Testis (tissue), 3 donors: ENCODE data around the gene TEN1. TPM values are rescaled to one million over a fixed set of nuclear protein-coding genes. Genes with fewer than 3 reads are reported as not detected.

Source experiments
- DNase-seq: peaks from one replicate; pipeline ENCODE4 v3.0.0-alpha.2; 2019
- H3K27ac ChIP-seq, 2 donors: fragments of 200-600 bp; sonication (generic); one replicate each; pipeline ENCODE4 v1.5.1; 2019
- H3K27me3 ChIP-seq: fragments of 200-600 bp; sonication (generic); one replicate; pipeline ENCODE4 v1.5.1; 2019
- H3K36me3 ChIP-seq: fragments of 200-600 bp; sonication (generic); one replicate; pipeline ENCODE4 v1.5.1; 2017; ENCODE audit warnings: low read depth; ENCODE audit errors: missing control alignments
- H3K4me1 ChIP-seq: fragments of 200-600 bp; sonication (generic); one replicate; pipeline ENCODE4 v1.5.1; 2019
- H3K4me3 ChIP-seq, 2 donors: fragments of 200-600 bp; sonication (generic); one replicate each; pipeline ENCODE4 v1.5.1; 2017 to 2019
- H3K9me3 ChIP-seq: fragments of 200-600 bp; sonication (generic); one replicate; pipeline ENCODE4 v1.5.1; 2017
- CTCF ChIP-seq, 3 experiments: fragments of 450-650 bp in 2 of 3; fragments of 200-600 bp in 1 of 3; sonication (generic) in 1 of 3; IDR thresholded peaks; one replicate each; pipeline ENCODE4 v1.5.1; 2016 to 2019; ENCODE audit warnings: antibody characterized with exemption in 3 of 3, mild to moderate bottlenecking in 2 of 3, moderate library complexity in 1 of 3
- POLR2A ChIP-seq: fragments of 450-650 bp; IDR thresholded peaks from one replicate; pipeline ENCODE4 v1.6.1; 2017; ENCODE audit warnings: antibody characterized with exemption, mild to moderate bottlenecking, moderate library complexity
- WGBS, 2 donors: methylation state at CpG; one replicate each; pipeline ENCODE4 v1.1.5; 2018; 5-methylcytosine and 5-hydroxymethylcytosine counted together
- intact Hi-C: fragments of 100-400 bp; cut with DNase I; formaldehyde crosslinking; loops from one replicate; pipeline ENCODE4 v1.15.1; 2023; ENCODE audit warnings: low total_unique reads
- polyA plus RNA-seq: library from polyadenylated mRNA; stranded (reverse); fragments of 350-450 nt; fragmentation: Illumina TruSeq; extraction: RNeasy Lipid Tissue Mini Kit (QIAGEN cat#74804); gene quantifications from one replicate; pipeline ENCODE4 v1.2.3, GENCODE V29; 2014; ENCODE audit warnings: low read depth, low replicate concordance; ENCODE audit not compliant: insufficient read depth
- total RNA-seq, 2 donors: library from RNA; depleted of rRNA; stranded (reverse); fragments of >200 nt; gene quantifications; one replicate each; pipeline ENCODE4 v1.2.3, GENCODE V29; 2016

Gene TEN1
- total and polyA plus RNA-seq, 3 donors from 2014 or later = 15.4 to 19.5 (median 17.8) TPM

- Histone ChIP-seq H3K36me3 (no peaks in the 10 kb centered on the region), H3K9me3 (no peaks in the 10 kb centered on the region), H3K4me1 (peaks cover 22% of the 10 kb centered on the region), H3K4me3 (no peak overlapping the region), H3K27me3 (no peaks in the 10 kb centered on the region), H3K27ac (no peak overlapping the region)
- no peak for DNase-seq
- intact Hi-C loops = no loop called here
- TF ChIP-seq POLR2A (no peak), CTCF (IDR thresholded peaks at IDR 0.05) (no peak)
- WGBS, 2 donors = 88 to 91% methylated on average over 5 of the region's 5 CpGs
Measured at GRCh38 chr17:75994802-75995370, 15.8 kb downstream of the TEN1 start.

- H3K9me3 ChIP-seq = no peaks in the 10 kb centered on the region
- H3K27ac ChIP-seq = no peak overlapping the region
- H3K27me3 ChIP-seq = no peaks in the 10 kb centered on the region
- H3K4me1 ChIP-seq = peaks cover 28% of the 10 kb centered on the region
- WGBS, 2 donors = 80 to 98% methylated on average over 2 to 7 of the region's 7 CpGs
- H3K36me3 ChIP-seq = no peaks in the 10 kb centered on the region
- DNase-seq = no peak
- no peak overlapping the region for H3K4me3 ChIP-seq
- intact Hi-C loops = no loop called here
- TF ChIP-seq CTCF (IDR thresholded peaks at IDR 0.05) (no peak), POLR2A (no peak)
Measured at GRCh38 chr17:75995385-75995925, 16.4 kb downstream of the TEN1 start.

GRCh38 chr17:75996665-75997590 lies 17.9 kb downstream of the TEN1 start:
- Histone ChIP-seq H3K4me1 (peaks cover 33% of the 10 kb centered on the region), H3K27me3 (no peaks in the 10 kb centered on the region), H3K4me3 (no peak overlapping the region), H3K36me3 (no peaks in the 10 kb centered on the region), H3K9me3 (no peaks in the 10 kb centered on the region), H3K27ac (peak overlapping the region; percentile 47 to 64)
- intact Hi-C loops = no loop called here
- no peak for TF ChIP-seq POLR2A
- TF ChIP-seq CTCF (IDR thresholded peaks at IDR 0.05) = no peak
- 42 to 43% methylated on average over 18 of the region's 18 CpGs for WGBS, 2 donors
- peak; percentile 61 for DNase-seq

- WGBS, 2 donors = 74 to 81% methylated on average over 9 of the region's 9 CpGs
Measured at GRCh38 chr17:75998327-75998795, 19.3 kb downstream of the TEN1 start.

More at GRCh38 chr17:75998327-75998795, 19.3 kb downstream of the TEN1 start:
- Histone ChIP-seq H3K27ac (peak overlapping the region; percentile 8 to 64), H3K4me3 (no peak overlapping the region), H3K36me3 (no peaks in the 10 kb centered on the region), H3K4me1 (peaks cover 39% of the 10 kb centered on the region), H3K27me3 (no peaks in the 10 kb centered on the region), H3K9me3 (no peaks in the 10 kb centered on the region)
- TF ChIP-seq POLR2A = no peak
- TF ChIP-seq CTCF (IDR thresholded peaks at IDR 0.05) = no peak
- intact Hi-C loops = no loop called here
- DNase-seq = no peak
